Measurements from ENCODE around the gene OBSCN. TPM values are rescaled to one million over a fixed set of nuclear protein-coding genes. Genes with fewer than 3 reads are reported as not detected.

The OBSCN gene
- total RNA-seq, 1 experiment from 2014 or later, result 29.1 TPM

- Histone ChIP-seq H2AFZ (ENCODE audit: low read length) (no peak overlapping the region), H3K36me3 (ENCODE audit: low read depth, low read length) (peaks cover 6% of the 10 kb centered on the region; the same call in 1 of the 2 replicates), H3K4me2 (ENCODE audit: low read length) (no peak overlapping the region), H3K4me3 (ENCODE audit: low read length) (no peak overlapping the region), H3F3A (ENCODE audit: low read length, unreplicated experiment) (no peaks in the 10 kb centered on the region), H3K9me2 (replicated peaks; ENCODE audit: low read length) (no peaks in the 10 kb centered on the region), H3K9ac (ENCODE audit: low read length) (no peak overlapping the region), H3K27ac (ENCODE audit: low read length) (no peak overlapping the region), H3K9me3 (ENCODE audit: low read length) (peaks cover 9% of the 10 kb centered on the region; the same call in 1 of the 2 replicates), H3K27me3 (ENCODE audit: low read length) (no peaks in the 10 kb centered on the region), H4K20me1 (ENCODE audit: low read length) (no peaks in the 10 kb centered on the region), H3K79me2 (ENCODE audit: low read length) (no peaks in the 10 kb centered on the region), H3K4me1 (ENCODE audit: insufficient read depth, low read length) (no peaks in the 10 kb centered on the region)
- DNase-seq (no peak), ATAC-seq (no peak)
- POLR2A ChIA-PET (ENCODE audit: unreplicated experiment), result no interaction called here
- no peak for TF ChIP-seq CTCF (conservative IDR thresholded peaks at IDR 0.05; ENCODE audit: low read depth, low read length)
- TF ChIP-seq EZH2 (IDR thresholded peaks at IDR 0.05; ENCODE audit: low read length, unreplicated experiment), result no peak
- no peak for TF ChIP-seq EZH2phosphoT487 (IDR thresholded peaks at IDR 0.05; ENCODE audit: borderline replicate concordance, low read length)
- no TSS peak for BruUV-seq (replicated peaks)
- intact Hi-C loops (cut with micrococcal nuclease), result no loop called here
- CTCF ChIA-PET, result no interaction called here
Measured at GRCh38 chr1:228341814-228342626, 134.2 kb downstream of the OBSCN start.

- TF ChIP-seq CTCF (conservative IDR thresholded peaks at IDR 0.05; ENCODE audit: low read depth, low read length), result no peak
- no peak for TF ChIP-seq EZH2phosphoT487 (IDR thresholded peaks at IDR 0.05; ENCODE audit: borderline replicate concordance, low read length)
- TF ChIP-seq EZH2 (IDR thresholded peaks at IDR 0.05; ENCODE audit: low read length, unreplicated experiment), result no peak
- peaks cover 9% of the 10 kb centered on the region; the same call in 1 of the 2 replicates for H3K9me3 ChIP-seq (ENCODE audit: low read length)
- intact Hi-C loops (cut with micrococcal nuclease), result no loop called here
- H3K4me1 ChIP-seq (ENCODE audit: insufficient read depth, low read length), result no peaks in the 10 kb centered on the region
- peaks cover 6% of the 10 kb centered on the region; the same call in 1 of the 2 replicates for H3K36me3 ChIP-seq (ENCODE audit: low read depth, low read length)
- H3K27ac ChIP-seq (ENCODE audit: low read length), result no peak overlapping the region
- ChIA-PET CTCF (no interaction called here), POLR2A (ENCODE audit: unreplicated experiment) (no interaction called here)
- no TSS peak for BruUV-seq (replicated peaks)
- no peaks in the 10 kb centered on the region for H3F3A ChIP-seq (ENCODE audit: low read length, unreplicated experiment)
- DNase-seq (no peak), ATAC-seq (no peak)
- H3K79me2 ChIP-seq (ENCODE audit: low read length), result no peaks in the 10 kb centered on the region
- no peak overlapping the region for H2AFZ ChIP-seq (ENCODE audit: low read length)
- no peak overlapping the region for H3K4me3 ChIP-seq (ENCODE audit: low read length)
- H3K9me2 ChIP-seq (replicated peaks; ENCODE audit: low read length), result no peaks in the 10 kb centered on the region
- no peaks in the 10 kb centered on the region for H3K27me3 ChIP-seq (ENCODE audit: low read length)
- no peak overlapping the region for H3K9ac ChIP-seq (ENCODE audit: low read length)
- no peaks in the 10 kb centered on the region for H4K20me1 ChIP-seq (ENCODE audit: low read length)
- H3K4me2 ChIP-seq (ENCODE audit: low read length), result no peak overlapping the region
Measured at GRCh38 chr1:228342627-228343190, 134.9 kb downstream of the OBSCN start.

- Histone ChIP-seq H3K27ac (ENCODE audit: low read length) (no peak overlapping the region), H2AFZ (ENCODE audit: low read length) (no peak overlapping the region), H3K9me2 (replicated peaks; ENCODE audit: low read length) (no peaks in the 10 kb centered on the region), H3K36me3 (ENCODE audit: low read depth, low read length) (peaks cover 6% of the 10 kb centered on the region; the same call in 1 of the 2 replicates), H4K20me1 (ENCODE audit: low read length) (no peaks in the 10 kb centered on the region), H3K79me2 (ENCODE audit: low read length) (no peaks in the 10 kb centered on the region), H3K27me3 (ENCODE audit: low read length) (no peaks in the 10 kb centered on the region), H3F3A (ENCODE audit: low read length, unreplicated experiment) (no peaks in the 10 kb centered on the region), H3K4me1 (ENCODE audit: insufficient read depth, low read length) (no peaks in the 10 kb centered on the region), H3K4me2 (ENCODE audit: low read length) (no peak overlapping the region), H3K9me3 (ENCODE audit: low read length) (peaks cover 9% of the 10 kb centered on the region; the same call in 1 of the 2 replicates), H3K9ac (ENCODE audit: low read length) (no peak overlapping the region), H3K4me3 (ENCODE audit: low read length) (no peak overlapping the region)
- no peak for ATAC-seq
- ChIA-PET POLR2A (ENCODE audit: unreplicated experiment) (no interaction called here), CTCF (no interaction called here)
- no peak for DNase-seq
- BruUV-seq (replicated peaks), result no TSS peak
- intact Hi-C loops (cut with micrococcal nuclease), result no loop called here
- no peak for TF ChIP-seq EZH2 (IDR thresholded peaks at IDR 0.05; ENCODE audit: low read length, unreplicated experiment)
- no peak for TF ChIP-seq CTCF (conservative IDR thresholded peaks at IDR 0.05; ENCODE audit: low read depth, low read length)
- no peak for TF ChIP-seq EZH2phosphoT487 (IDR thresholded peaks at IDR 0.05; ENCODE audit: borderline replicate concordance, low read length)
Measured at GRCh38 chr1:228343191-228343661, 135.4 kb downstream of the OBSCN start.

Data from PC-3 (cell line).